ENCODE data around the gene MYO7B.
"Not testable (repeated sequence)": the region's sequence is repeated elsewhere in the genome, so short reads cannot be mapped to it uniquely, and the experiment has no call there.

GRCh38 chr2:127543013-127543501 is 7.6 kb downstream of the MYO7B start:
- TF ChIP-seq POLR2A (IDR thresholded peaks at IDR 0.05; ENCODE audit: low read length); GATA1 (IDR thresholded peaks at IDR 0.05; ENCODE audit: low read depth, low read length): not testable (repeated sequence)

Data from erythroblast (primary cell).